ENCODE data around the gene MINDY2. TPM values are rescaled to one million over a fixed set of nuclear protein-coding genes. Genes with fewer than 3 reads are reported as not detected.

Gene MINDY2
- total RNA-seq (2021; ENCODE audit: unreplicated experiment) (6.8 TPM), Bru-seq, nascent RNA (percentile 53 among the genes with signal in this experiment), BruChase-seq, experiment 1, labeled RNA remaining after a 2-hour chase (percentile 57 among the genes with signal in this experiment), BruChase-seq, experiment 2, labeled RNA remaining after a 6-hour chase (percentile 66 among the genes with signal in this experiment)
- 3.1 TPM for polyA plus RNA-seq (2012; ENCODE audit: insufficient read length)
- long read RNA-seq, full-length matches to known transcripts: 20 of 36 reads
- long read RNA-seq, partial matches to known transcripts: 2 of 36 reads
- long read RNA-seq, other reads (novel, unspliced or antisense): 14 of 36 reads

- H3K27me3 ChIP-seq (ENCODE audit: control insufficient read depth, insufficient read depth, low read length): no peaks in the 10 kb centered on the region
- peaks cover 18% of the 10 kb centered on the region for H3K4me1 ChIP-seq (ENCODE audit: control insufficient read depth, insufficient read depth, low read length)
- ChIA-PET POLR2A (interaction anchor here (0.5 to 1.5 kb wide), 3 partner anchors 21 to 478 kb away, joined by 3 to 17 read pairs (median 3); partner anchors contain the start of gene ADAM10), CTCF (interaction anchor here (0.5 to 0.9 kb wide), 5 partner anchors 9 to 452 kb away, joined by 3 to 12 read pairs (median 5); no protein-coding TSS in a partner anchor)
- no TSS peak for BruUV-seq (replicated peaks)
- DNase-seq (ENCODE audit: low read depth, low spot score) (peak; percentile 97), ATAC-seq (peak; percentile 98)
- intact Hi-C loops (cut with micrococcal nuclease; ENCODE audit: unreplicated experiment) (loop anchor here (5.0 kb wide), 1 partner anchor 161 kb away; the partner anchor contains the start of gene SLTM), in situ Hi-C loops (cut with HindIII; ENCODE audit: low pct_unique_long_range_greater_than_20kb, low sequenced_read_pairs) (no loop called here)
- H3K36me3 ChIP-seq (ENCODE audit: control insufficient read depth, insufficient read depth, low read length): no peaks in the 10 kb centered on the region; the same call in 1 of the 2 replicates
- H3K9me3 ChIP-seq (ENCODE audit: control insufficient read depth, insufficient read depth, low read depth, low read length): no peaks in the 10 kb centered on the region
- H3K27ac ChIP-seq (ENCODE audit: low read length): peak within 1 kb of the TSS; percentile 91
- peak within 1 kb of the TSS; percentile 90 to 93 for H3K4me3 ChIP-seq (ENCODE audit: low read depth in 2 of 2, low read length in 2 of 2)
- TF ChIP-seq SIN3A (IDR thresholded peaks at IDR 0.05; ENCODE audit: borderline replicate concordance, insufficient read depth, low read depth, low read length): peak; percentile 56; the same call in 1 of the 2 replicates
- TF ChIP-seq, protein P1, sequence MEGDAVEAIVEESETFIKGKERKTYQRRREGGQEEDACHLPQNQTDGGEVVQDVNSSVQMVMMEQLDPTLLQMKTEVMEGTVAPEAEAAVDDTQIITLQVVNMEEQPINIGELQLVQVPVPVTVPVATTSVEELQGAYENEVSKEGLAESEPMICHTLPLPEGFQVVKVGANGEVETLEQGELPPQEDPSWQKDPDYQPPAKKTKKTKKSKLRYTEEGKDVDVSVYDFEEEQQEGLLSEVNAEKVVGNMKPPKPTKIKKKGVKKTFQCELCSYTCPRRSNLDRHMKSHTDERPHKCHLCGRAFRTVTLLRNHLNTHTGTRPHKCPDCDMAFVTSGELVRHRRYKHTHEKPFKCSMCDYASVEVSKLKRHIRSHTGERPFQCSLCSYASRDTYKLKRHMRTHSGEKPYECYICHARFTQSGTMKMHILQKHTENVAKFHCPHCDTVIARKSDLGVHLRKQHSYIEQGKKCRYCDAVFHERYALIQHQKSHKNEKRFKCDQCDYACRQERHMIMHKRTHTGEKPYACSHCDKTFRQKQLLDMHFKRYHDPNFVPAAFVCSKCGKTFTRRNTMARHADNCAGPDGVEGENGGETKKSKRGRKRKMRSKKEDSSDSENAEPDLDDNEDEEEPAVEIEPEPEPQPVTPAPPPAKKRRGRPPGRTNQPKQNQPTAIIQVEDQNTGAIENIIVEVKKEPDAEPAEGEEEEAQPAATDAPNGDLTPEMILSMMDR (IDR thresholded peaks at IDR 0.05): peak; percentile 53
- no peak for TF ChIP-seq REST (IDR thresholded peaks at IDR 0.05; ENCODE audit: insufficient read depth in 1 of 2, low read depth in 2 of 2, low read length in 1 of 2)
- TF ChIP-seq POLR2AphosphoS5 (IDR thresholded peaks at IDR 0.05; ENCODE audit: low read depth, low read length): peak; percentile 80
- TF ChIP-seq TCF7L2 (IDR thresholded peaks at IDR 0.05; ENCODE audit: low read depth, low read length): peak; percentile 99
Observed at GRCh38 chr15:58770857-58771620, at the start of gene MINDY2. TSS of gene MINDY2 (plus strand) at chr15:58771302. CDS start at chr15:58771396, 94 bp downstream.

DNA sequence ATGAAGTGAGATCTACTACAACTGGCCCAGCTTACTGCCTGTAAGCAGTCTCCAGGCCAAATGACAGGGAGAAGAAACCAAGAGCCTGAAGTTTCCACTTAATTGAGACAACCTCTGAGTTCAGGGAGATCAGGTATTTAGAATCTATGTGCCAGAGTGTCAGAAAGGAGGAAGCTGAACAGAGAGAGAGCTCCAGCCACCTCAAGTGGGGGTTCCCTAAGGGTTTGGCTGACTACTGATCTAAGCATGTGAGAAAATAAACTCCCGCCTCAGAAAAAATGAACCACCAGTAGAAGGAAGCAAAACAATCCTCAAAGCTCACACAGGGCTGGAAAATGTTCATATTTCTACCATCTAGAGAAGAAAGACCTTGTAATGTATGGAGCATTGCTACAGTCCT, 46.6 kb upstream of the MINDY2 start:
- Histone ChIP-seq H3K4me1 (ENCODE audit: control insufficient read depth, insufficient read depth, low read length) (no peaks in the 10 kb centered on the region), H3K9me3 (ENCODE audit: control insufficient read depth, insufficient read depth, low read depth, low read length) (no peaks in the 10 kb centered on the region), H3K36me3 (ENCODE audit: control insufficient read depth, insufficient read depth, low read length) (no peaks in the 10 kb centered on the region), H3K27ac (ENCODE audit: low read length) (no peak overlapping the region), H3K27me3 (ENCODE audit: control insufficient read depth, insufficient read depth, low read length) (no peaks in the 10 kb centered on the region), H3K4me3 (ENCODE audit: low read depth in 2 of 2, low read length in 2 of 2) (no peak overlapping the region)
- no TSS peak for BruUV-seq (replicated peaks)
- TF ChIP-seq TCF7L2 (IDR thresholded peaks at IDR 0.05; ENCODE audit: low read depth, low read length): no peak
- TF ChIP-seq POLR2AphosphoS5 (IDR thresholded peaks at IDR 0.05; ENCODE audit: low read depth, low read length): no peak
- TF ChIP-seq REST (IDR thresholded peaks at IDR 0.05; ENCODE audit: insufficient read depth in 1 of 2, low read depth in 2 of 2, low read length in 1 of 2): no peak
- no peak for TF ChIP-seq SIN3A (IDR thresholded peaks at IDR 0.05; ENCODE audit: borderline replicate concordance, insufficient read depth, low read depth, low read length)
- no peak for ATAC-seq
- DNase-seq (ENCODE audit: low read depth, low spot score): no peak
- in situ Hi-C loops (cut with HindIII; ENCODE audit: low pct_unique_long_range_greater_than_20kb, low sequenced_read_pairs): no loop called here
- ChIA-PET CTCF (no interaction called here), POLR2A (no interaction called here)
- intact Hi-C loops (cut with micrococcal nuclease; ENCODE audit: unreplicated experiment): no loop called here
